H1 (cell line): Measurements from ENCODE around the gene TFG. TPM values are rescaled to one million over a fixed set of nuclear protein-coding genes. Genes with fewer than 3 reads are reported as not detected.

Source experiments
- CTCF ChIA-PET: fragments of 300-600 bp; sonication (Branson Sonifier 250); formaldehyde crosslinking; loops from one replicate; lab custom pipeline; 2021; ENCODE audit not compliant: partially characterized antibody; lab: Charles Lee
- POLR2A ChIA-PET: fragments of 300-600 bp; sonication (Branson Sonifier 250); formaldehyde crosslinking; loops from one replicate; lab custom pipeline; 2021; ENCODE audit warnings: inconsistent platforms; ENCODE audit not compliant: partially characterized antibody; lab: Charles Lee
- DNase-seq, 2 experiments: peaks; one replicate each; pipeline versions ENCODE4 v3.0.0 to v3.0.0-alpha.2; 2010 to 2022; ENCODE audit warnings: low spot score in 2 of 2, low read depth in 1 of 2, mixed read lengths in 1 of 2
- FAIRE-seq: peaks from 2 replicates; lab custom pipeline; 2011; peaks lifted over from hg19 to GRCh38; lab: Jason Lieb, UNC
- H2AFZ ChIP-seq: 2 replicates; pipeline ENCODE4 v1.8.1; 2012; ENCODE audit warnings: low read length, inconsistent platforms
- H2AK5ac ChIP-seq: 2 replicates; pipeline ENCODE4 v1.6.1; 2013; ENCODE audit warnings: low read depth, low read length
- H2BK120ac ChIP-seq: replicated peaks from 2 replicates; pipeline ENCODE3; 2013; ENCODE audit warnings: low read depth, low read length, inconsistent platforms
- H2BK12ac ChIP-seq: 2 replicates; pipeline ENCODE4 v1.6.1; 2013; ENCODE audit warnings: low read depth, low read length
- H2BK15ac ChIP-seq: 2 replicates; pipeline ENCODE4 v1.6.1; 2013; ENCODE audit warnings: low read length
- H2BK20ac ChIP-seq: 2 replicates; pipeline ENCODE4 v1.6.1; 2013; ENCODE audit warnings: low read length
- H2BK5ac ChIP-seq: 2 replicates; pipeline ENCODE4 v1.6.1; 2013; ENCODE audit warnings: low read depth, low read length
- H3K14ac ChIP-seq: 2 replicates; pipeline ENCODE4 v1.6.1; 2013; ENCODE audit warnings: inconsistent platforms; ENCODE audit not compliant: insufficient read length
- H3K18ac ChIP-seq: 2 replicates; pipeline ENCODE4 v1.6.1; 2013; ENCODE audit warnings: low read length; ENCODE audit errors: extremely low read depth
- H3K23ac ChIP-seq: 2 replicates; pipeline ENCODE4 v1.6.1; 2013; ENCODE audit warnings: inconsistent platforms; ENCODE audit not compliant: insufficient read length
- H3K23me2 ChIP-seq: 2 replicates; pipeline ENCODE4 v1.6.1; 2013; ENCODE audit warnings: low read depth, low read length
- H3K27ac ChIP-seq: 2 replicates; pipeline ENCODE4 v1.6.1; 2011; ENCODE audit warnings: low read depth, low read length, inconsistent platforms
- H3K27me3 ChIP-seq, 4 experiments: replicated peaks in 1 of 4; 1 replicate in 1 of 4; 2 replicates in 3 of 4; pipeline versions ENCODE4 v1.6.1 to v1.8.1; 2011 to 2013; ENCODE audit warnings: low read length in 3 of 4, mild to moderate bottlenecking in 3 of 4, inconsistent platforms in 2 of 4, mixed read lengths in 2 of 4, moderate library complexity in 1 of 4; ENCODE audit not compliant: control insufficient read depth in 3 of 4, insufficient read depth in 3 of 4; ENCODE audit errors: extremely low read depth in 1 of 4
- H3K36me3 ChIP-seq, 4 experiments: 2 replicates each; pipeline versions ENCODE4 v1.6.1 to v1.8.1; 2011 to 2013; ENCODE audit warnings: mild to moderate bottlenecking in 4 of 4, low read length in 3 of 4, moderate library complexity in 2 of 4, control low read depth in 1 of 4, inconsistent platforms in 1 of 4; ENCODE audit not compliant: insufficient read depth in 4 of 4, control insufficient read depth in 2 of 4
- H3K4ac ChIP-seq: replicated peaks from 2 replicates; pipeline ENCODE3; 2013; ENCODE audit warnings: low read length, low read depth, mixed read lengths, inconsistent platforms; ENCODE audit not compliant: insufficient read length
- H3K4me1 ChIP-seq, 4 experiments: replicated peaks in 1 of 4; 1 replicate in 1 of 4; 2 replicates in 3 of 4; pipeline versions ENCODE4 v1.6.1 to v1.8.1; 2011 to 2013; ENCODE audit warnings: low read length in 3 of 4, inconsistent platforms in 2 of 4, mixed read lengths in 1 of 4; ENCODE audit not compliant: insufficient read depth in 4 of 4, control insufficient read depth in 3 of 4
- H3K4me2 ChIP-seq, 2 experiments: 2 replicates each; pipeline versions ENCODE4 v1.6.1 to v1.8.1; 2011 to 2013; ENCODE audit warnings: low read depth in 2 of 2, low read length in 2 of 2, control low read depth in 1 of 2, inconsistent platforms in 1 of 2, mild to moderate bottlenecking in 1 of 2; ENCODE audit not compliant: insufficient read depth in 1 of 2
- H3K4me3 ChIP-seq, 4 experiments: fragments of 200-600, 300-600 bp in 1 of 4; sonication (generic), shearing (Covaris generic), sonication (Bioruptor Twin) in 1 of 4; 2 replicates each; pipeline versions ENCODE4 v1.5.1 to v1.8.1; 2011 to 2016; ENCODE audit warnings: low read length in 4 of 4, low read depth in 3 of 4, control low read depth in 2 of 4, inconsistent platforms in 2 of 4, mild to moderate bottlenecking in 2 of 4, mixed read lengths in 1 of 4, moderate library complexity in 1 of 4; ENCODE audit not compliant: insufficient read depth in 2 of 4; ENCODE audit errors: extremely low read depth in 1 of 4
- H3K56ac ChIP-seq: replicated peaks from 2 replicates; pipeline ENCODE3; 2013; ENCODE audit warnings: low read depth, mild to moderate bottlenecking, mixed read lengths, low read length, inconsistent platforms; ENCODE audit not compliant: insufficient read length
- H3K79me1 ChIP-seq: 2 replicates; pipeline ENCODE4 v1.6.1; 2013; ENCODE audit warnings: low read depth, low read length, control low read depth
- H3K79me2 ChIP-seq, 2 experiments: 2 replicates each; pipeline versions ENCODE4 v1.6.1 to v1.8.1; 2012 to 2013; ENCODE audit warnings: low read length in 2 of 2, mild to moderate bottlenecking in 2 of 2, inconsistent platforms in 1 of 2; ENCODE audit not compliant: insufficient read depth in 2 of 2, control insufficient read depth in 1 of 2
- H3K9ac ChIP-seq, 4 experiments: replicated peaks in 1 of 4; 1 replicate in 1 of 4; 2 replicates in 3 of 4; pipeline versions ENCODE4 v1.6.1 to v1.8.1; 2011 to 2013; ENCODE audit warnings: low read depth in 3 of 4, low read length in 3 of 4, control low read depth in 2 of 4, mild to moderate bottlenecking in 2 of 4, moderate library complexity in 2 of 4, inconsistent platforms in 1 of 4; ENCODE audit errors: extremely low read depth in 1 of 4
- H3K9me3 ChIP-seq, 2 experiments: 2 replicates each; pipeline versions ENCODE4 v1.6.1 to v1.8.1; 2012 to 2013; ENCODE audit warnings: mild to moderate bottlenecking in 2 of 2, moderate library complexity in 2 of 2, control low read depth in 1 of 2, inconsistent platforms in 1 of 2, low read depth in 1 of 2, low read length in 1 of 2, mixed read lengths in 1 of 2; ENCODE audit not compliant: insufficient read depth in 2 of 2
- H4K20me1 ChIP-seq, 2 experiments: replicated peaks in 1 of 2; 2 replicates each; pipeline versions ENCODE3 to v1.8.1; 2011 to 2013; ENCODE audit warnings: inconsistent platforms in 2 of 2, low read length in 2 of 2, mild to moderate bottlenecking in 1 of 2; ENCODE audit not compliant: insufficient read depth in 2 of 2, control insufficient read depth in 1 of 2
- H4K5ac ChIP-seq: 2 replicates; pipeline ENCODE4 v1.6.1; 2013; ENCODE audit warnings: low read length, low read depth, mixed read lengths, inconsistent platforms; ENCODE audit not compliant: insufficient read length
- H4K8ac ChIP-seq: 2 replicates; pipeline ENCODE4 v1.8.0; 2013; ENCODE audit warnings: mild to moderate bottlenecking, moderate library complexity, low read length, inconsistent platforms; ENCODE audit not compliant: insufficient read depth; ENCODE audit errors: extremely low read depth
- H4K91ac ChIP-seq: replicated peaks from 2 replicates; pipeline ENCODE3; 2013; ENCODE audit warnings: low read length, mixed read lengths, inconsistent platforms; ENCODE audit not compliant: insufficient read length
- BRCA1 ChIP-seq: IDR thresholded peaks from 2 replicates; pipeline ENCODE4 v1.6.1; 2012; ENCODE audit warnings: low read depth, low read length, improper control_type of control experiment
- CEBPB ChIP-seq: IDR thresholded peaks from 2 replicates; pipeline ENCODE4 v1.6.1; 2012; ENCODE audit warnings: low read depth, low read length
- CTBP2 ChIP-seq: IDR thresholded peaks from 2 replicates; pipeline ENCODE4 v1.7.0; 2011; ENCODE audit warnings: borderline replicate concordance, mild to moderate bottlenecking, moderate library complexity, mixed read lengths, low read length; ENCODE audit not compliant: insufficient read depth, insufficient read length
- EZH2 ChIP-seq: fragments of 200-600 bp; sonication (generic); IDR thresholded peaks from 2 replicates; pipeline ENCODE4 v1.7.1; 2012; ENCODE audit warnings: low read depth, mild to moderate bottlenecking, moderate library complexity, low read length, inconsistent platforms; ENCODE audit not compliant: severe bottlenecking
- HDAC6 ChIP-seq: IDR thresholded peaks from one replicate; pipeline ENCODE4 v1.7.1; 2012; ENCODE audit warnings: low read depth, mild to moderate bottlenecking, inconsistent platforms, low read length, moderate library complexity
- NRF1 ChIP-seq: IDR thresholded peaks from 2 replicates; pipeline ENCODE4 v1.6.1; 2011; ENCODE audit warnings: mild to moderate bottlenecking, low read depth, low read length, improper control_type of control experiment
- PHF8 ChIP-seq: fragments of 200-600 bp; sonication (generic); conservative IDR thresholded peaks from 2 replicates; pipeline ENCODE4 v1.7.1; 2012; ENCODE audit warnings: low read depth, mild to moderate bottlenecking, inconsistent platforms, low read length, moderate library complexity
- SAP30 ChIP-seq: fragments of 300-600 bp; sonication (generic); IDR thresholded peaks from 2 replicates; pipeline ENCODE4 v1.7.1; 2012; ENCODE audit warnings: low read length, moderate library complexity, mild to moderate bottlenecking, inconsistent platforms; ENCODE audit not compliant: insufficient read depth, insufficient replicate concordance
- SIX5 ChIP-seq: IDR thresholded peaks from 2 replicates; pipeline ENCODE4 v1.6.1; 2011; ENCODE audit warnings: mild to moderate bottlenecking, low read depth, low read length
- SP4 ChIP-seq: IDR thresholded peaks from 2 replicates; pipeline ENCODE4 v1.6.1; 2012; ENCODE audit warnings: low read length, inconsistent platforms
- SUZ12 ChIP-seq: fragments of 200-600 bp; sonication (generic); IDR thresholded peaks from 2 replicates; pipeline ENCODE4 v1.6.1; 2012; ENCODE audit warnings: mild to moderate bottlenecking, inconsistent platforms, low read length, moderate library complexity, mixed read lengths
- TAF7 ChIP-seq: optimal IDR thresholded peaks from 2 replicates; pipeline ENCODE3; 2011; ENCODE audit warnings: low read depth, mild to moderate bottlenecking, inconsistent platforms, low read length, moderate library complexity, borderline replicate concordance
- TBP ChIP-seq: IDR thresholded peaks from 2 replicates; pipeline ENCODE4 v1.6.1; 2011; ENCODE audit warnings: low read depth, low read length, improper control_type of control experiment
- polyA plus RNA-seq, 7 experiments: library from polyadenylated mRNA; depleted of rRNA in 3 of 7; stranded (reverse) in 5 of 7; unstranded in 2 of 7; fragments of >200 nt in 5 of 7; fragments of 200-250 nt in 2 of 7; gene quantifications; 1 replicate in 5 of 7; 2 replicates in 1 of 7; 4 replicates in 1 of 7; pipeline versions ENCODE4 v1.2.1 to v1.2.3, GENCODE V29; 2011 to 2013; ENCODE audit warnings: missing spikeins in 2 of 7, mixed read lengths in 2 of 7
- total RNA-seq: library from RNA; stranded (reverse); fragmentation: NEBNext Ultra II Directional; extraction: Animal tissue kit (Norgen Biotek cat#: 25700); gene quantifications from 2 replicates; pipeline ENCODE4 v1.2.1, GENCODE V29; 2021
- TF ChIP-seq, protein P1 (sequence below): IDR thresholded peaks from 2 replicates; pipeline ENCODE4 v1.6.1; 2011; ENCODE audit warnings: low read depth, mild to moderate bottlenecking, low read length; ENCODE audit not compliant: insufficient read depth

Gene TFG
- total and polyA plus RNA-seq, 2 of the 8 experiments (the other 6 are each of a cell fraction or from before 2014, with no cell fraction given), result 81.9 to 98.4 TPM

DNA sequence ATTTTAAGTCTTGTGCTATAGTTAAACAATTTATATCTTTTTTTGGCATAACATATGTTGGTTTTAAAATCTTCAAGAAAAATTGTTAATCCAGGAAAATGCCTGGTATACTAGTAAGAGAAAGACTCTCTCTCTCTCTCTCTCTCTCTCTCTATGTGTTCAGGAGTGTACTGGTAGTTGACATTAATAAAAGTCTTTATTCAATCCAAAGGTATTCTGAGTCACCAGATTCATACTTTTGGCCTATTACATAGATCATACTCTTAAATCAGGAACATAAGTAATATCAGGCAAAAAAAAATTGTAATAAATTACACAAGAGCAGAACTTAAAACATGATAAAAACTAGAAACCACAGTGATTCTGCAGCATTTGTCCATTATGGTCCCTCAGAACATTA is 70.2 kb downstream of the TFG start:
- no peak overlapping the region for H3K56ac ChIP-seq
- DNase-seq, result no peak
- no peak overlapping the region for H2BK5ac ChIP-seq
- no peak overlapping the region for H4K5ac ChIP-seq
- no peak overlapping the region for H4K91ac ChIP-seq
- no peak overlapping the region for H2BK15ac ChIP-seq
- H3K4me1 ChIP-seq, result no peaks in the 10 kb centered on the region
- no peak overlapping the region for H3K4me2 ChIP-seq
- H3K18ac ChIP-seq, result no peak overlapping the region
- no peak overlapping the region for H2BK12ac ChIP-seq
- no peak overlapping the region for H2AFZ ChIP-seq
- CTCF ChIA-PET, result interaction anchor here (0.7 kb wide), 1 partner anchor 33 kb away, joined by 3 read pairs; no protein-coding TSS in a partner anchor
- no peak overlapping the region for H3K4ac ChIP-seq
- peaks cover 0 to 1% (median 0%) of the 10 kb centered on the region in 4 experiments; a peak in 1 of 7 replicates for H3K27me3 ChIP-seq
- FAIRE-seq, result no peak
- no peaks in the 10 kb centered on the region for H3K23me2 ChIP-seq
- peak overlapping the region in 1 of 4 experiments; percentile 8; a peak in 1 of 7 replicates for H3K9ac ChIP-seq
- no peak overlapping the region for H2BK20ac ChIP-seq
- POLR2A ChIA-PET, result no interaction called here
- no peaks in the 10 kb centered on the region for H3K79me2 ChIP-seq
- no peak overlapping the region for H4K8ac ChIP-seq
- no peaks in the 10 kb centered on the region for H4K20me1 ChIP-seq
- H3K23ac ChIP-seq, result no peak overlapping the region
- H2BK120ac ChIP-seq, result no peak overlapping the region
- H3K14ac ChIP-seq, result no peak overlapping the region
- no peak overlapping the region for H2AK5ac ChIP-seq
- no peaks in the 10 kb centered on the region for H3K9me3 ChIP-seq
- no peaks in the 10 kb centered on the region for H3K79me1 ChIP-seq
- no peak overlapping the region for H3K27ac ChIP-seq
- no peak overlapping the region for H3K4me3 ChIP-seq
- no peaks in the 10 kb centered on the region for H3K36me3 ChIP-seq
- TF ChIP-seq HDAC6 (no peak), TBP (no peak), CTBP2 (no peak), CEBPB (no peak), SP4 (no peak), PHF8 (no peak), SUZ12 (no peak), TAF7 (no peak), SIX5 (no peak), NRF1 (no peak), EZH2 (no peak), SAP30 (no peak), BRCA1 (no peak)
- TF ChIP-seq, protein P1, sequence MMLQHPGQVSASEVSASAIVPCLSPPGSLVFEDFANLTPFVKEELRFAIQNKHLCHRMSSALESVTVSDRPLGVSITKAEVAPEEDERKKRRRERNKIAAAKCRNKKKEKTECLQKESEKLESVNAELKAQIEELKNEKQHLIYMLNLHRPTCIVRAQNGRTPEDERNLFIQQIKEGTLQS, result no peak
